DND-41 (cell line): Measurements from ENCODE around the gene KCNN3.

Source experiments
- ATAC-seq: fragments of 200-7000 bp; cut with Tn5 transposase; 3 replicates; pipeline ENCODE4 v1.9.1; 2021; ENCODE audit warnings: low read depth; ENCODE audit not compliant: insufficient read depth
- DNase-seq: peaks from one replicate; pipeline ENCODE4 v3.0.0-alpha.2; 2020
- H2AFZ ChIP-seq: 2 replicates; pipeline ENCODE4 v1.6.0; 2012; ENCODE audit warnings: low read depth, low read length
- H3K27ac ChIP-seq: 2 replicates; pipeline ENCODE4 v1.5.1; 2012; ENCODE audit warnings: low read length, inconsistent platforms
- H3K27me3 ChIP-seq: fragments of 200-600 bp; sonication (generic); 2 replicates; pipeline ENCODE4 v1.6.0; 2012; ENCODE audit warnings: low read length, mild to moderate bottlenecking, inconsistent platforms; ENCODE audit not compliant: insufficient read depth, poor library complexity
- H3K36me3 ChIP-seq: 2 replicates; pipeline ENCODE4 v1.5.1; 2012; ENCODE audit warnings: low read length, inconsistent platforms; ENCODE audit not compliant: insufficient read depth
- H3K4me1 ChIP-seq: 2 replicates; pipeline ENCODE4 v1.5.1; 2012; ENCODE audit warnings: mild to moderate bottlenecking, low read length; ENCODE audit not compliant: insufficient read depth
- H3K4me2 ChIP-seq: 2 replicates; pipeline ENCODE4 v1.6.0; 2012; ENCODE audit warnings: mild to moderate bottlenecking, moderate library complexity, low read length, inconsistent platforms; ENCODE audit not compliant: insufficient read depth
- H3K4me3 ChIP-seq, 2 experiments: fragments of 200-600 bp in 1 of 2; shearing (Covaris generic) in 1 of 2; 2 replicates each; pipeline ENCODE4 v1.5.1; 2012 to 2016; ENCODE audit warnings: inconsistent platforms in 2 of 2, low read length in 2 of 2, mild to moderate bottlenecking in 2 of 2, low read depth in 1 of 2, moderate library complexity in 1 of 2
- H3K79me2 ChIP-seq: 2 replicates; pipeline ENCODE4 v1.6.0; 2012; ENCODE audit warnings: low read length, inconsistent platforms; ENCODE audit not compliant: insufficient read depth
- H3K9ac ChIP-seq: 2 replicates; pipeline ENCODE4 v1.6.0; 2012; ENCODE audit warnings: low read depth, mild to moderate bottlenecking, inconsistent platforms, low read length, moderate library complexity
- H3K9me3 ChIP-seq: 2 replicates; pipeline ENCODE4 v1.5.1; 2012; ENCODE audit warnings: low read length, moderate library complexity, mild to moderate bottlenecking, inconsistent platforms; ENCODE audit not compliant: insufficient read depth, severe bottlenecking
- H4K20me1 ChIP-seq: 2 replicates; pipeline ENCODE4 v1.6.0; 2012; ENCODE audit warnings: low read length; ENCODE audit not compliant: insufficient read depth
- CTCF ChIP-seq: IDR thresholded peaks from 2 replicates; pipeline ENCODE4 v1.5.1; 2012; ENCODE audit warnings: borderline replicate concordance, low read length, moderate library complexity, mild to moderate bottlenecking; ENCODE audit not compliant: poor library complexity, severe bottlenecking; ENCODE audit errors: extremely low read depth
- EZH2 ChIP-seq: IDR thresholded peaks from 3 replicates; pipeline ENCODE4 v1.6.1; 2012; ENCODE audit warnings: borderline replicate concordance, low read depth, mild to moderate bottlenecking, moderate library complexity, low read length, inconsistent platforms; ENCODE audit not compliant: severe bottlenecking

The KCNN3 gene

DNA sequence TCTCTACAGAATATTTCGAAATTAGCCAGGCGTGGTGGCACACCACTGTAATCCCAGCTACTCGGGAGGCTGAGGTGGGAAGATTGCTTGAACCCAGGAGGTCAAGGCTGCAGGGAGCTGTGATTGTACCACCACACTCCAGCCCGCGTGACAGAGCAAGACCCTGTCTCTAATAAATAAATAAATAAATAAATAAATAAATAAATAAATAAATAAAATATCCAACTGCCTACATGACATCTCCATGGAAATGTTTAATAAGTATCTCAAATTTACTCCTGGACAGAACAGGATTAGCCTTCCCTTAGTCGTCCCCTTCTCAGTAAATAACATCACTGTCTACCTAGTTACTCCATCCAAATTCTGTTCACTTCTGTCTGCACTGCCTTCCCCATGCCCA, 29.0 kb upstream of the KCNN3 start:
- Histone ChIP-seq H3K9me3 (no peaks in the 10 kb centered on the region), H2AFZ (no peak overlapping the region), H3K27me3 (peaks cover 8% of the 10 kb centered on the region), H3K79me2 (no peaks in the 10 kb centered on the region), H4K20me1 (0 out of 2 replicates have a peak, but pooled peaks cover 3% of the 10 kb centered on the region), H3K4me2 (no peak overlapping the region), H3K9ac (no peak overlapping the region), H3K4me1 (no peaks in the 10 kb centered on the region), H3K27ac (no peak overlapping the region), H3K36me3 (no peaks in the 10 kb centered on the region), H3K4me3 (no peak overlapping the region)
- ATAC-seq = no peak
- no peak for DNase-seq
- TF ChIP-seq CTCF (no peak), EZH2 (no peak)

GRCh38 chr1:154896771-154897286, 26.7 kb upstream of the KCNN3 start:
- Histone ChIP-seq H3K27ac (no peak overlapping the region), H3K27me3 (peaks cover 9% of the 10 kb centered on the region), H3K4me1 (no peaks in the 10 kb centered on the region), H3K9ac (no peak overlapping the region), H3K4me3 (no peak overlapping the region), H3K36me3 (no peaks in the 10 kb centered on the region), H3K4me2 (no peak overlapping the region), H4K20me1 (no peaks in the 10 kb centered on the region), H2AFZ (no peak overlapping the region), H3K9me3 (no peaks in the 10 kb centered on the region), H3K79me2 (no peaks in the 10 kb centered on the region)
- ATAC-seq (no peak), DNase-seq (no peak)
- TF ChIP-seq EZH2 = no peak
- no peak for TF ChIP-seq CTCF

- ATAC-seq (no peak), DNase-seq (no peak)
- TF ChIP-seq CTCF = no peak
- no peak for TF ChIP-seq EZH2
- no peaks in the 10 kb centered on the region for H4K20me1 ChIP-seq
- no peaks in the 10 kb centered on the region for H3K9me3 ChIP-seq
- H3K4me1 ChIP-seq = no peaks in the 10 kb centered on the region
- H3K4me3 ChIP-seq = no peak overlapping the region
- H3K27ac ChIP-seq = no peak overlapping the region
- no peak overlapping the region for H3K4me2 ChIP-seq
- no peaks in the 10 kb centered on the region for H3K79me2 ChIP-seq
- H2AFZ ChIP-seq = no peak overlapping the region
- no peak overlapping the region for H3K9ac ChIP-seq
- H3K36me3 ChIP-seq = no peaks in the 10 kb centered on the region
- peaks cover 9% of the 10 kb centered on the region for H3K27me3 ChIP-seq
Observed at GRCh38 chr1:154895798-154896197, 25.7 kb upstream of the KCNN3 start.

GRCh38 chr1:154891452-154891851, 21.4 kb upstream of the KCNN3 start:
- no peaks in the 10 kb centered on the region for H3K9me3 ChIP-seq
- peaks cover 20% of the 10 kb centered on the region for H3K27me3 ChIP-seq
- H3K4me1 ChIP-seq = no peaks in the 10 kb centered on the region
- no peak overlapping the region for H2AFZ ChIP-seq
- TF ChIP-seq EZH2 = no peak
- no peak for TF ChIP-seq CTCF
- no peak overlapping the region for H3K9ac ChIP-seq
- no peak for ATAC-seq
- no peak overlapping the region for H3K4me3 ChIP-seq
- H3K79me2 ChIP-seq = no peaks in the 10 kb centered on the region
- H3K36me3 ChIP-seq = no peaks in the 10 kb centered on the region
- no peak for DNase-seq
- H3K4me2 ChIP-seq = no peak overlapping the region
- no peak overlapping the region for H3K27ac ChIP-seq
- no peaks in the 10 kb centered on the region for H4K20me1 ChIP-seq
